Measurements from ENCODE around the gene AGTPBP1. TPM values are rescaled to one million over a fixed set of nuclear protein-coding genes. Genes with fewer than 3 reads are reported as not detected.

AGTPBP1 gene
- total and polyA plus RNA-seq, 9 donors: 3.7 to 17.3 (median 11.8) TPM

GRCh38 chr9:85514256-85514655 lies 227.5 kb downstream of the AGTPBP1 start:
- H3K27me3 ChIP-seq: no peaks in the 10 kb centered on the region
- no peak for TF ChIP-seq EP300 (IDR thresholded peaks at IDR 0.05)
- no peak for TF ChIP-seq CTCF (IDR thresholded peaks at IDR 0.05)
- TF ChIP-seq POLR2A (IDR thresholded peaks at IDR 0.05): no peak
- H3K9me3 ChIP-seq: no peaks in the 10 kb centered on the region
- no peak overlapping the region for H3K27ac ChIP-seq
- no peaks in the 10 kb centered on the region for H3K36me3 ChIP-seq
- no peaks in the 10 kb centered on the region for H3K4me1 ChIP-seq (ENCODE audit: insufficient read depth)
- 35 to 48% (median 38%) methylated on average over 8 of the region's 8 CpGs for WGBS, 3 donors
- intact Hi-C loops (cut with DNase I): no loop called here
- no peak for DNase-seq
- no peak overlapping the region for H3K4me3 ChIP-seq

- no peaks in the 10 kb centered on the region for H3K9me3 ChIP-seq
- no peaks in the 10 kb centered on the region for H3K27me3 ChIP-seq
- no peak for TF ChIP-seq CTCF (IDR thresholded peaks at IDR 0.05)
- no peak for TF ChIP-seq POLR2A (IDR thresholded peaks at IDR 0.05)
- no peak for TF ChIP-seq EP300 (IDR thresholded peaks at IDR 0.05)
- intact Hi-C loops (cut with DNase I): no loop called here
- no peaks in the 10 kb centered on the region for H3K4me1 ChIP-seq (ENCODE audit: insufficient read depth)
- no peak for DNase-seq
- no peak overlapping the region for H3K4me3 ChIP-seq
- H3K36me3 ChIP-seq: no peaks in the 10 kb centered on the region
- H3K27ac ChIP-seq: no peak overlapping the region
These were observed 230.0 kb downstream of the AGTPBP1 start for GRCh38 chr9:85511746-85512145.

GRCh38 chr9:85510830-85511504 lies 230.8 kb downstream of the AGTPBP1 start:
- no peak overlapping the region for H3K4me3 ChIP-seq
- TF ChIP-seq CTCF (IDR thresholded peaks at IDR 0.05) (no peak), EP300 (IDR thresholded peaks at IDR 0.05) (no peak), POLR2A (IDR thresholded peaks at IDR 0.05) (no peak)
- 58 to 59% (median 58%) methylated on average over 6 of the region's 6 CpGs for WGBS, 3 donors
- no peak for DNase-seq
- H3K4me1 ChIP-seq (ENCODE audit: insufficient read depth): no peaks in the 10 kb centered on the region
- no peaks in the 10 kb centered on the region for H3K27me3 ChIP-seq
- H3K9me3 ChIP-seq: no peaks in the 10 kb centered on the region
- H3K36me3 ChIP-seq: no peaks in the 10 kb centered on the region
- H3K27ac ChIP-seq: no peak overlapping the region
- intact Hi-C loops (cut with DNase I): no loop called here

- Histone ChIP-seq H3K4me1 (ENCODE audit: insufficient read depth) (no peaks in the 10 kb centered on the region), H3K27me3 (no peaks in the 10 kb centered on the region), H3K36me3 (no peaks in the 10 kb centered on the region), H3K27ac (no peak overlapping the region), H3K4me3 (no peak overlapping the region), H3K9me3 (no peaks in the 10 kb centered on the region)
- no peak for DNase-seq
- TF ChIP-seq CTCF (IDR thresholded peaks at IDR 0.05) (no peak), EP300 (IDR thresholded peaks at IDR 0.05) (no peak), POLR2A (IDR thresholded peaks at IDR 0.05) (no peak)
- intact Hi-C loops (cut with DNase I): no loop called here
- WGBS, 3 donors: 67 to 77% (median 71%) methylated on average over 4 of the region's 4 CpGs
These were observed 233.1 kb downstream of the AGTPBP1 start for GRCh38 chr9:85508616-85509015.
